Measurements from ENCODE around the gene GATAD2A.

Gene GATAD2A

GRCh38 chr19:19488875-19489690 lies 83.6 kb downstream of the GATAD2A start:
- DNase-seq (ENCODE audit: low read depth): peak; percentile 94

- DNase-seq (ENCODE audit: low read depth): no peak
Measured at GRCh38 chr19:19489804-19490204, 84.3 kb downstream of the GATAD2A start.

GRCh38 chr19:19490214-19490968 lies 84.9 kb downstream of the GATAD2A start:
- peak; percentile 57 for DNase-seq (ENCODE audit: low read depth)

GRCh38 chr19:19491321-19492025 lies 86.0 kb downstream of the GATAD2A start:
- DNase-seq (ENCODE audit: low read depth): no peak

GRCh38 chr19:19492026-19492610 lies 86.6 kb downstream of the GATAD2A start:
- no peak for DNase-seq (ENCODE audit: low read depth)

GRCh38 chr19:19493841-19494546 lies 88.5 kb downstream of the GATAD2A start:
- no peak for DNase-seq (ENCODE audit: low read depth)

GRCh38 chr19:19495614-19496603 lies 90.4 kb downstream of the GATAD2A start:
- no peak for DNase-seq (ENCODE audit: low read depth)

- no peak for DNase-seq (ENCODE audit: low read depth)
Measured at GRCh38 chr19:19498255-19498991, 92.9 kb downstream of the GATAD2A start.

- no peak for DNase-seq (ENCODE audit: low read depth)
Measured at GRCh38 chr19:19499272-19499995, 94.0 kb downstream of the GATAD2A start.

GRCh38 chr19:19500975-19501644 lies 95.6 kb downstream of the GATAD2A start:
- no peak for DNase-seq (ENCODE audit: low read depth)

- no peak for DNase-seq (ENCODE audit: low read depth)
Measured at GRCh38 chr19:19501798-19502197, 96.3 kb downstream of the GATAD2A start.

- no peak for DNase-seq (ENCODE audit: low read depth)
Measured at GRCh38 chr19:19502281-19502680, 96.8 kb downstream of the GATAD2A start.

GRCh38 chr19:19502808-19503602 lies 97.5 kb downstream of the GATAD2A start:
- DNase-seq (ENCODE audit: low read depth): no peak

GRCh38 chr19:19504754-19505668 lies 99.5 kb downstream of the GATAD2A start:
- no peak for DNase-seq (ENCODE audit: low read depth)

GRCh38 chr19:19505669-19506326 lies 100.3 kb downstream of the GATAD2A start:
- no peak for DNase-seq (ENCODE audit: low read depth)

GRCh38 chr19:19506592-19506991 lies 101.1 kb downstream of the GATAD2A start:
- DNase-seq (ENCODE audit: low read depth): no peak
